Measurements from ENCODE around the gene OPRD1.

DNA sequence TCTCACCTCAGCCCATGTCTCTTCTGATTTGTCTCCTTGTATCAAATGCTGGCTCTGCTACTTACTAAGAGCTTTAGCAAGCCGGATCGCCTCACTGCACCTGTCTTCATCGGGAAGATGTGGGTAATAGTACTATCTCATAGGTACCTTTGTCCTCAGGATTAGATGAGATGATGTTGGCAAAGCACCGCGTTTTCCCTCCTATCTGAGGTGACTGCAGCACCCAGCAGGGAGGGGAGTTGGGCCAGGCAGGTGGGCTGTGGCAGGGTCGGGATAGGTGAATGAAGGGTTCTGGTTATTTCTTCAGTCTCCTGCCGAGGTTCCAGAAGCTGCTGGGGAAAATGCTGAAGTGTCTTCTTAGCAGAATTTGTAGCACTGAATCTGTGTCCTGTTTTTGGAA, 5.2 kb downstream of the OPRD1 start:
- TF ChIP-seq SMC3 (IDR thresholded peaks at IDR 0.05; ENCODE audit: low read depth, low read length) (no peak), MAFK (IDR thresholded peaks at IDR 0.05; ENCODE audit: low read depth, low read length) (no peak), BHLHE40 (IDR thresholded peaks at IDR 0.05; ENCODE audit: low read depth, low read length) (no peak), CEBPB (IDR thresholded peaks at IDR 0.05; ENCODE audit: low read depth, low read length) (no peak)
- TF ChIP-seq, protein P1, sequence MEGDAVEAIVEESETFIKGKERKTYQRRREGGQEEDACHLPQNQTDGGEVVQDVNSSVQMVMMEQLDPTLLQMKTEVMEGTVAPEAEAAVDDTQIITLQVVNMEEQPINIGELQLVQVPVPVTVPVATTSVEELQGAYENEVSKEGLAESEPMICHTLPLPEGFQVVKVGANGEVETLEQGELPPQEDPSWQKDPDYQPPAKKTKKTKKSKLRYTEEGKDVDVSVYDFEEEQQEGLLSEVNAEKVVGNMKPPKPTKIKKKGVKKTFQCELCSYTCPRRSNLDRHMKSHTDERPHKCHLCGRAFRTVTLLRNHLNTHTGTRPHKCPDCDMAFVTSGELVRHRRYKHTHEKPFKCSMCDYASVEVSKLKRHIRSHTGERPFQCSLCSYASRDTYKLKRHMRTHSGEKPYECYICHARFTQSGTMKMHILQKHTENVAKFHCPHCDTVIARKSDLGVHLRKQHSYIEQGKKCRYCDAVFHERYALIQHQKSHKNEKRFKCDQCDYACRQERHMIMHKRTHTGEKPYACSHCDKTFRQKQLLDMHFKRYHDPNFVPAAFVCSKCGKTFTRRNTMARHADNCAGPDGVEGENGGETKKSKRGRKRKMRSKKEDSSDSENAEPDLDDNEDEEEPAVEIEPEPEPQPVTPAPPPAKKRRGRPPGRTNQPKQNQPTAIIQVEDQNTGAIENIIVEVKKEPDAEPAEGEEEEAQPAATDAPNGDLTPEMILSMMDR (conservative IDR thresholded peaks at IDR 0.05; ENCODE audit: low read depth, low read length): no peak
- TF ChIP-seq, protein P2, sequence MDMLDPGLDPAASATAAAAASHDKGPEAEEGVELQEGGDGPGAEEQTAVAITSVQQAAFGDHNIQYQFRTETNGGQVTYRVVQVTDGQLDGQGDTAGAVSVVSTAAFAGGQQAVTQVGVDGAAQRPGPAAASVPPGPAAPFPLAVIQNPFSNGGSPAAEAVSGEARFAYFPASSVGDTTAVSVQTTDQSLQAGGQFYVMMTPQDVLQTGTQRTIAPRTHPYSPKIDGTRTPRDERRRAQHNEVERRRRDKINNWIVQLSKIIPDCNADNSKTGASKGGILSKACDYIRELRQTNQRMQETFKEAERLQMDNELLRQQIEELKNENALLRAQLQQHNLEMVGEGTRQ (IDR thresholded peaks at IDR 0.05; ENCODE audit: low read depth, low read length): no peak
